Activated T-cell treated with anti-CD3 and anti-CD28 coated beads for 4 hours (primary cell): ENCODE data around the gene ZNF287.

Source experiments
- DNase-seq: peaks from one replicate; pipeline ENCODE4 v3.0.0-alpha.2; 2020

Gene ZNF287

GRCh38 chr17:16515933-16516332 is 53.1 kb downstream of the ZNF287 start:
- DNase-seq: no peak

- no peak for DNase-seq
Observed at GRCh38 chr17:16513873-16514272, 55.1 kb downstream of the ZNF287 start.

- DNase-seq: no peak
Observed at GRCh38 chr17:16512011-16512410, 57.0 kb downstream of the ZNF287 start.

- DNase-seq: no peak
Observed at GRCh38 chr17:16511593-16511992, 57.4 kb downstream of the ZNF287 start.

GRCh38 chr17:16507918-16508533 is 61.0 kb downstream of the ZNF287 start:
- no peak for DNase-seq

GRCh38 chr17:16506188-16506587 is 62.8 kb downstream of the ZNF287 start:
- DNase-seq: no peak

- no peak for DNase-seq
Observed at GRCh38 chr17:16504984-16505383, 64.0 kb downstream of the ZNF287 start.
